A673 (cell line): ENCODE data around the gene TRAPPC10.
"Not testable (repeated sequence)": the region's sequence is repeated elsewhere in the genome, so short reads cannot be mapped to it uniquely, and the experiment has no call there.

ENCODE experiments used
- EZH2 ChIP-seq: fragments of 200-600 bp; sonication (generic); IDR thresholded peaks from 2 replicates; pipeline ENCODE4 v1.6.1; 2017; ENCODE audit warnings: borderline replicate concordance, low read depth, mild to moderate bottlenecking, mixed read lengths, antibody characterized with exemption, low read length; ENCODE audit not compliant: poor library complexity, severe bottlenecking
- TF ChIP-seq, protein P1 (sequence below): fragments of 300-800, 200-600 bp; sonication (generic); conservative IDR thresholded peaks from 2 replicates; pipeline ENCODE4 v1.5.1; 2017; ENCODE audit warnings: low read depth, mild to moderate bottlenecking, antibody characterized with exemption, low read length, moderate library complexity, mixed read lengths

DNA sequence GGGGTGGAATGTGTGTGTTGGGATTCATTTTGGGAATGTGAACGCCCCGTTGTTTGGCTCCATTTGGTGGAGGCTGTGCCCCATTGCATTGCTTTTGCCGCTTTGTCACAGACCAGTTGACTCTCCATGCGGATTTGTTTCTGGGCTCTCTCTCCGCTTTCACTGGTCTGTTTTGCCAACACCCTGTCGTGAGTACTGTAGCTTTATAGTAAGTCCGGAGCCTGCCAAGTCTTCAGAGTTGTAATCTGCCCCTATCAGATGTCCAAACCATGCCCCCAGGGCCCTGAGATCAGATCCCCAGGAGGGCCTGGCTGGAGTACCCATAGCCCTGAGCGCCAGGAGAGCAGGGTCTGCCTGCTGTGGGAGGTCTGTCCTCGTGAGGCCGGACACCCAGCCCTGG is 138.1 kb downstream of the TRAPPC10 start:
- TF ChIP-seq, protein P1, sequence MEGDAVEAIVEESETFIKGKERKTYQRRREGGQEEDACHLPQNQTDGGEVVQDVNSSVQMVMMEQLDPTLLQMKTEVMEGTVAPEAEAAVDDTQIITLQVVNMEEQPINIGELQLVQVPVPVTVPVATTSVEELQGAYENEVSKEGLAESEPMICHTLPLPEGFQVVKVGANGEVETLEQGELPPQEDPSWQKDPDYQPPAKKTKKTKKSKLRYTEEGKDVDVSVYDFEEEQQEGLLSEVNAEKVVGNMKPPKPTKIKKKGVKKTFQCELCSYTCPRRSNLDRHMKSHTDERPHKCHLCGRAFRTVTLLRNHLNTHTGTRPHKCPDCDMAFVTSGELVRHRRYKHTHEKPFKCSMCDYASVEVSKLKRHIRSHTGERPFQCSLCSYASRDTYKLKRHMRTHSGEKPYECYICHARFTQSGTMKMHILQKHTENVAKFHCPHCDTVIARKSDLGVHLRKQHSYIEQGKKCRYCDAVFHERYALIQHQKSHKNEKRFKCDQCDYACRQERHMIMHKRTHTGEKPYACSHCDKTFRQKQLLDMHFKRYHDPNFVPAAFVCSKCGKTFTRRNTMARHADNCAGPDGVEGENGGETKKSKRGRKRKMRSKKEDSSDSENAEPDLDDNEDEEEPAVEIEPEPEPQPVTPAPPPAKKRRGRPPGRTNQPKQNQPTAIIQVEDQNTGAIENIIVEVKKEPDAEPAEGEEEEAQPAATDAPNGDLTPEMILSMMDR = not testable (repeated sequence)
- not testable (repeated sequence) for TF ChIP-seq EZH2
